Colonic mucosa (tissue), 4 donors: ENCODE results near the gene LRRTM4. TPM values are rescaled to one million over a fixed set of nuclear protein-coding genes. Genes with fewer than 3 reads are reported as not detected.

Experiments used
- DNase-seq: peaks from one replicate; pipeline ENCODE4 v3.0.0-alpha.2; 2020
- H3K27ac ChIP-seq: fragments of 200-600 bp; one replicate; pipeline ENCODE4 v1.8.0; 2021
- H3K27me3 ChIP-seq: fragments of 200-600 bp; one replicate; pipeline ENCODE4 v1.8.0; 2021
- H3K36me3 ChIP-seq: fragments of 200-600 bp; one replicate; pipeline ENCODE4 v1.8.0; 2021
- H3K4me1 ChIP-seq: fragments of 200-600 bp; one replicate; pipeline ENCODE4 v1.8.0; 2021; ENCODE audit warnings: mild to moderate bottlenecking
- H3K4me3 ChIP-seq: fragments of 200-600 bp; one replicate; pipeline ENCODE4 v1.8.0; 2021
- H3K9ac ChIP-seq, 2 donors: one replicate each; pipeline ENCODE4 v1.7.0; 2013; ENCODE audit warnings: control low read depth in 2 of 2, low read depth in 2 of 2, low read length in 2 of 2
- H3K9me3 ChIP-seq: fragments of 200-600 bp; one replicate; pipeline ENCODE4 v1.8.0; 2021
- CTCF ChIP-seq: fragments of 200-600 bp; IDR thresholded peaks from one replicate; pipeline ENCODE4 v1.8.0; 2022; ENCODE audit warnings: antibody characterized with exemption, mild to moderate bottlenecking
- intact Hi-C: fragments of 100-400 bp; cut with DNase I; formaldehyde crosslinking; loops from one replicate; pipeline ENCODE4 v1.14.1; 2022
- total RNA-seq, 2 donors: library from RNA; stranded (reverse); fragmentation: NEBNext Ultra II Directional in 1 of 2; extraction: Animal tissue kit (Norgen Biotek cat#: 25700) in 1 of 2; gene quantifications; one replicate each; pipeline ENCODE4 v1.2.1, GENCODE V29; 2021
- donor health status: healthy.
- donor health status: DM: no; HTN: no; CAD: no.
- donor health status: DM: no; HTN: no; CAD: no.

LRRTM4 gene
- under 1 TPM in 1 of 2 donors, not detected in 1; 0.32 TPM for total RNA-seq

- H3K9ac ChIP-seq = no peak within 1 kb of the TSS
- H3K27ac ChIP-seq = no peak within 1 kb of the TSS
- no peaks in the 10 kb centered on the region for H3K36me3 ChIP-seq
- no peak for TF ChIP-seq CTCF
- H3K27me3 ChIP-seq = no peaks in the 10 kb centered on the region
- no peaks in the 10 kb centered on the region for H3K9me3 ChIP-seq
- H3K4me3 ChIP-seq = no peak within 1 kb of the TSS
- intact Hi-C loops = no loop called here
- H3K4me1 ChIP-seq = no peaks in the 10 kb centered on the region
- DNase-seq = no peak
Observed at GRCh38 chr2:77521931-77522470, at the start of gene LRRTM4. TSS of gene LRRTM4 (minus strand) at chr2:77522376.

- no peak for DNase-seq
- Histone ChIP-seq H3K36me3 (no peaks in the 10 kb centered on the region), H3K4me1 (no peaks in the 10 kb centered on the region), H3K9me3 (no peaks in the 10 kb centered on the region), H3K27ac (no peak overlapping the region), H3K9ac (no peak overlapping the region), H3K27me3 (no peaks in the 10 kb centered on the region), H3K4me3 (no peak overlapping the region)
- no peak for TF ChIP-seq CTCF
- intact Hi-C loops = no loop called here
Observed at GRCh38 chr2:77571545-77571944, 49.4 kb upstream of the LRRTM4 start.

- TF ChIP-seq CTCF = no peak
- peak; percentile 53 for DNase-seq
- Histone ChIP-seq H3K4me1 (no peaks in the 10 kb centered on the region), H3K9me3 (no peaks in the 10 kb centered on the region), H3K27me3 (no peaks in the 10 kb centered on the region), H3K4me3 (no peak overlapping the region), H3K27ac (no peak overlapping the region), H3K36me3 (no peaks in the 10 kb centered on the region), H3K9ac (no peak overlapping the region)
- intact Hi-C loops = no loop called here
Observed at GRCh38 chr2:77567723-77568122, 45.5 kb upstream of the LRRTM4 start.

- Histone ChIP-seq H3K9ac (no peak overlapping the region), H3K27ac (no peak overlapping the region), H3K4me1 (no peaks in the 10 kb centered on the region), H3K36me3 (no peaks in the 10 kb centered on the region), H3K4me3 (no peak overlapping the region), H3K9me3 (no peaks in the 10 kb centered on the region), H3K27me3 (no peaks in the 10 kb centered on the region)
- intact Hi-C loops = no loop called here
- DNase-seq = no peak
- TF ChIP-seq CTCF = no peak
Observed at GRCh38 chr2:77566582-77566981, 44.4 kb upstream of the LRRTM4 start.

GRCh38 chr2:77566131-77566530 lies 44.0 kb upstream of the LRRTM4 start:
- no peaks in the 10 kb centered on the region for H3K27me3 ChIP-seq
- no peak for DNase-seq
- no peak for TF ChIP-seq CTCF
- no peaks in the 10 kb centered on the region for H3K4me1 ChIP-seq
- no peak overlapping the region for H3K4me3 ChIP-seq
- H3K9ac ChIP-seq = no peak overlapping the region
- H3K36me3 ChIP-seq = no peaks in the 10 kb centered on the region
- H3K27ac ChIP-seq = no peak overlapping the region
- intact Hi-C loops = no loop called here
- H3K9me3 ChIP-seq = no peaks in the 10 kb centered on the region
